Measurements from ENCODE around the gene NTN1. TPM values are rescaled to one million over a fixed set of nuclear protein-coding genes. Genes with fewer than 3 reads are reported as not detected.

The NTN1 gene
- total RNA-seq, 5 donors from 2014 or later (not counting 1 experiment from before 2014, with no cell fraction given): 0.07 to 0.15 (median 0.12) TPM; not detected in 1

GRCh38 chr17:9127340-9127739, 106.0 kb downstream of the NTN1 start:
- H3K4me3 Mint-ChIP-seq: no peak overlapping the region
- no peaks in the 10 kb centered on the region for H3K9me3 ChIP-seq
- no peak for ATAC-seq (replicated peaks in 1 of 4)
- H3K27ac ChIP-seq (ENCODE audit: low read length): no peak overlapping the region
- H3K4me1 Mint-ChIP-seq: peaks cover 0 to 1% (median 0%) of the 10 kb centered on the region in 3 donors
- H3K27me3 Mint-ChIP-seq: peaks cover 8 to 32% of the 10 kb centered on the region in 2 donors
- no peaks in the 10 kb centered on the region for H3K36me3 ChIP-seq (ENCODE audit: control insufficient read depth in 2 of 2, extremely low read depth in 1 of 2, insufficient read depth in 1 of 2, low read length in 1 of 2)
- CTCF ChIA-PET: no interaction called here
- H3K27ac Mint-ChIP-seq: no peak overlapping the region
- H3K9me3 Mint-ChIP-seq: no peaks in the 10 kb centered on the region
- H3K27me3 ChIP-seq (replicated peaks in 1 of 2; ENCODE audit: control insufficient read depth in 2 of 2, extremely low read depth in 1 of 2, insufficient read depth in 2 of 2, low read length in 1 of 2): peaks cover 2 to 12% of the 10 kb centered on the region in 2 experiments
- WGBS (ENCODE audit: insufficient coverage): 95% methylated on average over 6 of the region's 7 CpGs
- POLR2A ChIA-PET: no interaction called here
- H3K36me3 Mint-ChIP-seq: no peaks in the 10 kb centered on the region
- DNase-seq: no peak
- no peak overlapping the region for H3K4me3 ChIP-seq (ENCODE audit: control insufficient read depth in 1 of 2, extremely low read depth in 1 of 2, low read length in 1 of 2)
- no peaks in the 10 kb centered on the region for H3K4me1 ChIP-seq (ENCODE audit: control insufficient read depth in 1 of 2, extremely low read depth in 1 of 2, insufficient read depth in 2 of 2, low read length in 2 of 2)

- Histone ChIP-seq H3K4me1 (ENCODE audit: control insufficient read depth in 1 of 2, extremely low read depth in 1 of 2, insufficient read depth in 2 of 2, low read length in 2 of 2) (no peaks in the 10 kb centered on the region), H3K27ac (ENCODE audit: low read length) (no peak overlapping the region), H3K4me3 (ENCODE audit: control insufficient read depth in 1 of 2, extremely low read depth in 1 of 2, low read length in 1 of 2) (no peak overlapping the region), H3K27me3 (replicated peaks in 1 of 2; ENCODE audit: control insufficient read depth in 2 of 2, extremely low read depth in 1 of 2, insufficient read depth in 2 of 2, low read length in 1 of 2) (peaks cover 0 to 23% of the 10 kb centered on the region in 2 experiments), H3K9me3 (no peaks in the 10 kb centered on the region), H3K36me3 (ENCODE audit: control insufficient read depth in 2 of 2, extremely low read depth in 1 of 2, insufficient read depth in 1 of 2, low read length in 1 of 2) (no peaks in the 10 kb centered on the region)
- DNase-seq (no peak), ATAC-seq (replicated peaks in 1 of 4) (no peak)
- no peaks in the 10 kb centered on the region for H3K36me3 Mint-ChIP-seq
- POLR2A ChIA-PET: no interaction called here
- peaks cover 7 to 24% of the 10 kb centered on the region in 2 donors for H3K27me3 Mint-ChIP-seq
- no peaks in the 10 kb centered on the region for H3K4me1 Mint-ChIP-seq
- CTCF ChIA-PET: no interaction called here
- WGBS (ENCODE audit: insufficient coverage): 50% methylated on average over 1 of the region's 5 CpGs
- H3K27ac Mint-ChIP-seq: no peak overlapping the region
- no peak overlapping the region for H3K4me3 Mint-ChIP-seq
- no peaks in the 10 kb centered on the region for H3K9me3 Mint-ChIP-seq
These were observed 110.1 kb downstream of the NTN1 start for GRCh38 chr17:9131371-9131770.

DNA sequence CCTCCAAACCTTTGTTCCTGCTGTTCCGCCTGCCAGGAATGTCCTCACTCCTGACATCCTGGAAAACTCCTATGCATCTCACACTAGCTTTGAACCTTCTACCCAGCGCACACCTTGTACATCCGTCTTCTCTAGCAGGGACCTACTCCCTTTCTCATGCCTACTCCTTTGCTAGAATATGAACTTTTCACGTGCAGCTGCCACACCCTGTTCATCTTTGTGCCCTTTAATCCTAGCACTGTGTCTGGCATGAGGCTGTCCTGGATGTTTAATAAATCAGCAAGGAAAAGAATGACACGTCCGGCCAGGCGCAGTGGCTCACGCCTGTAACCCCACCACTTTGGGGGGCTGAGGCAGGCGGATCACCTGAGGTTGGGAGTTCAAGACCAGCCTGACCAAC, 111.0 kb downstream of the NTN1 start:
- Histone ChIP-seq H3K27ac (ENCODE audit: low read length) (no peak overlapping the region), H3K9me3 (no peaks in the 10 kb centered on the region), H3K27me3 (replicated peaks in 1 of 2; ENCODE audit: control insufficient read depth in 2 of 2, extremely low read depth in 1 of 2, insufficient read depth in 2 of 2, low read length in 1 of 2) (peaks cover 0 to 17% of the 10 kb centered on the region in 2 experiments), H3K4me3 (ENCODE audit: control insufficient read depth in 1 of 2, extremely low read depth in 1 of 2, low read length in 1 of 2) (no peak overlapping the region), H3K4me1 (ENCODE audit: control insufficient read depth in 1 of 2, extremely low read depth in 1 of 2, insufficient read depth in 2 of 2, low read length in 2 of 2) (no peaks in the 10 kb centered on the region), H3K36me3 (ENCODE audit: control insufficient read depth in 2 of 2, extremely low read depth in 1 of 2, insufficient read depth in 1 of 2, low read length in 1 of 2) (no peaks in the 10 kb centered on the region)
- ChIA-PET CTCF (no interaction called here), POLR2A (no interaction called here)
- 90% methylated on average over 6 of the region's 9 CpGs for WGBS (ENCODE audit: insufficient coverage)
- ATAC-seq (replicated peaks in 1 of 4): no peak
- no peak for DNase-seq
- Mint-ChIP-seq H3K27ac (no peak overlapping the region), H3K4me3 (no peak overlapping the region), H3K27me3 (peaks cover 3 to 23% of the 10 kb centered on the region in 2 donors), H3K9me3 (no peaks in the 10 kb centered on the region), H3K36me3 (no peaks in the 10 kb centered on the region), H3K4me1 (no peaks in the 10 kb centered on the region)

GRCh38 chr17:9132944-9133610, 111.8 kb downstream of the NTN1 start:
- peaks cover 0 to 17% of the 10 kb centered on the region in 2 experiments for H3K27me3 ChIP-seq (replicated peaks in 1 of 2; ENCODE audit: control insufficient read depth in 2 of 2, extremely low read depth in 1 of 2, insufficient read depth in 2 of 2, low read length in 1 of 2)
- H3K4me3 Mint-ChIP-seq: no peak overlapping the region
- ChIA-PET CTCF (interaction anchor here (0.7 to 1.2 kb wide), 2 partner anchors 23 to 159 kb away, joined by 3 to 5 read pairs; no protein-coding TSS in a partner anchor), POLR2A (no interaction called here)
- no peaks in the 10 kb centered on the region for H3K4me1 Mint-ChIP-seq
- no peaks in the 10 kb centered on the region for H3K36me3 Mint-ChIP-seq
- ATAC-seq (replicated peaks in 1 of 4): no peak
- DNase-seq: no peak
- H3K4me1 ChIP-seq (ENCODE audit: control insufficient read depth in 1 of 2, extremely low read depth in 1 of 2, insufficient read depth in 2 of 2, low read length in 2 of 2): no peaks in the 10 kb centered on the region
- peaks cover 3 to 19% of the 10 kb centered on the region in 2 donors for H3K27me3 Mint-ChIP-seq
- H3K9me3 Mint-ChIP-seq: no peaks in the 10 kb centered on the region
- no peaks in the 10 kb centered on the region for H3K9me3 ChIP-seq
- WGBS (ENCODE audit: insufficient coverage): 87% methylated on average over 14 of the region's 14 CpGs
- no peak overlapping the region for H3K4me3 ChIP-seq (ENCODE audit: control insufficient read depth in 1 of 2, extremely low read depth in 1 of 2, low read length in 1 of 2)
- H3K27ac ChIP-seq (ENCODE audit: low read length): no peak overlapping the region
- no peaks in the 10 kb centered on the region for H3K36me3 ChIP-seq (ENCODE audit: control insufficient read depth in 2 of 2, extremely low read depth in 1 of 2, insufficient read depth in 1 of 2, low read length in 1 of 2)
- H3K27ac Mint-ChIP-seq: no peak overlapping the region

DNA sequence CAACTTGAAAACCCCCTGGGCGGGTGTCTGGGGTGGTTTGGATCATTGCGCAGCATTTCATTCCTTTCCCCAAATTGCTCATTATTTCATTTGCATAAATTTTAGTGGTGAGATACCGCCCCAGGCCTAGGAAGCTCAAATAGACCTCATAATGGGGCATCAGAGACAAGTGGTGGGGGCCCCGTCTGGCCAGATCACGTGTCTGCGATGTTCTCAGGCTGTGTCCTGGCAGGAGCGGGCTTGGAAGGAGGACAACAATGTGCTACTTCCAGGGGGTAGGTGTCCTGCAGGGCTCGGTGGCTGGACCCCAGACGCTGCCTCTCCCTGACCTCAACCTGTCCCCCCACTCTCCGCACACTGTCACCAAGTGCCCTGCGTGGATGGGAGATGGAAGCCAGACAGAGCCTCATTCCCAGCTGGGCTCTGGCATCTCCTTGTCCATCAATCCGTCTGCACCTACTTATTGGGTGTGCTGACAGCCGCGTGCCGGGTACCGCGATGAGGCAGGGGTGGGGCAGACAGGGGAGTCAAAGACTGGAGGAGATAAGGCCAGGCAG, 116.9 kb downstream of the NTN1 start:
- Mint-ChIP-seq H3K36me3 (no peaks in the 10 kb centered on the region), H3K4me3 (no peak overlapping the region), H3K27me3 (peaks cover 3 to 21% of the 10 kb centered on the region in 2 donors), H3K9me3 (no peaks in the 10 kb centered on the region), H3K27ac (no peak overlapping the region), H3K4me1 (no peaks in the 10 kb centered on the region)
- DNase-seq (no peak), ATAC-seq (replicated peaks in 1 of 4) (no peak)
- Histone ChIP-seq H3K4me1 (ENCODE audit: control insufficient read depth in 1 of 2, extremely low read depth in 1 of 2, insufficient read depth in 2 of 2, low read length in 2 of 2) (no peaks in the 10 kb centered on the region), H3K9me3 (no peaks in the 10 kb centered on the region), H3K36me3 (ENCODE audit: control insufficient read depth in 2 of 2, extremely low read depth in 1 of 2, insufficient read depth in 1 of 2, low read length in 1 of 2) (no peaks in the 10 kb centered on the region), H3K4me3 (ENCODE audit: control insufficient read depth in 1 of 2, extremely low read depth in 1 of 2, low read length in 1 of 2) (no peak overlapping the region), H3K27ac (ENCODE audit: low read length) (no peak overlapping the region), H3K27me3 (replicated peaks in 1 of 2; ENCODE audit: control insufficient read depth in 2 of 2, extremely low read depth in 1 of 2, insufficient read depth in 2 of 2, low read length in 1 of 2) (peaks cover 0 to 27% of the 10 kb centered on the region in 2 experiments)
- ChIA-PET CTCF (no interaction called here), POLR2A (no interaction called here)
- whole genome bisulfite sequencing (ENCODE audit: insufficient coverage): 87% methylated on average over 6 of the region's 17 CpGs

GRCh38 chr17:9139695-9140094, 118.4 kb downstream of the NTN1 start:
- POLR2A ChIA-PET: no interaction called here
- no peaks in the 10 kb centered on the region for H3K4me1 ChIP-seq (ENCODE audit: control insufficient read depth in 1 of 2, extremely low read depth in 1 of 2, insufficient read depth in 2 of 2, low read length in 2 of 2)
- no peaks in the 10 kb centered on the region for H3K9me3 ChIP-seq
- no peaks in the 10 kb centered on the region for H3K36me3 ChIP-seq (ENCODE audit: control insufficient read depth in 2 of 2, extremely low read depth in 1 of 2, insufficient read depth in 1 of 2, low read length in 1 of 2)
- H3K36me3 Mint-ChIP-seq: no peaks in the 10 kb centered on the region
- peaks cover 3 to 17% of the 10 kb centered on the region in 2 donors for H3K27me3 Mint-ChIP-seq
- CTCF ChIA-PET: interaction anchor here in 1 of 2 donors (0.5 kb wide), 1 partner anchor 161 kb away, joined by 3 read pairs; no protein-coding TSS in a partner anchor
- H3K4me3 ChIP-seq (ENCODE audit: control insufficient read depth in 1 of 2, extremely low read depth in 1 of 2, low read length in 1 of 2): no peak overlapping the region
- no peak overlapping the region for H3K27ac ChIP-seq (ENCODE audit: low read length)
- no peaks in the 10 kb centered on the region for H3K9me3 Mint-ChIP-seq
- DNase-seq (no peak), ATAC-seq (replicated peaks in 1 of 4) (no peak)
- no peak overlapping the region for H3K4me3 Mint-ChIP-seq
- H3K27me3 ChIP-seq (replicated peaks in 1 of 2; ENCODE audit: control insufficient read depth in 2 of 2, extremely low read depth in 1 of 2, insufficient read depth in 2 of 2, low read length in 1 of 2): peaks cover 0 to 28% of the 10 kb centered on the region in 2 experiments
- H3K27ac Mint-ChIP-seq: no peak overlapping the region
- no peaks in the 10 kb centered on the region for H3K4me1 Mint-ChIP-seq
- 79% methylated on average over 1 of the region's 2 CpGs for WGBS (ENCODE audit: insufficient coverage)

Measured in T-cell (primary cell).